Measurements from ENCODE around the gene MAP3K20.
"Not testable (repeated sequence)": the region's sequence is repeated elsewhere in the genome, so short reads cannot be mapped to it uniquely, and the experiment has no call there.

The MAP3K20 gene

DNA sequence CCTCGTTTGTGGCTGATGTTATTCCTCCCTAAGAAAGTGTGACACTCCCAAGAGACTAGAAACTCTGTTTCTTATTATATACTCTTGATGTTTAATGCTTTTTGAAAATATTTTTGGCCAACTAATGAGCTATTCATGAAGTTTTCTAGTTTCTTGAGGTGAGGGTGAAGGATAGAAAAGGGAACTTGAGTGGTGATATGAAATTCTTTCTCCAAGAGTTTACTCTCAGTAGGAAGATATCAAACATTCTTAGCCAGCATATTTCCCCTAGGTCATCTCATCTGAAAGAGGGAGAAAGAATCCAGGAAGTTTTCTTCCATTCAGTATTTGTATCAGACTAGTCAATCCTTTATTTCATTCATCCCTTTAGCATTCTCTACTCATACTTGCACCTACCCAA lies 95.7 kb downstream of the MAP3K20 start:
- H3K4me3 ChIP-seq (replicated peaks; ENCODE audit: low read depth, low read length): no peak overlapping the region
- DNase-seq (ENCODE audit: low read depth): no peak
- no peak for TF ChIP-seq CTCF (IDR thresholded peaks at IDR 0.05; ENCODE audit: low read length, missing control alignments)

GRCh38 chr2:173171924-173172643 lies 96.4 kb downstream of the MAP3K20 start:
- no peak for DNase-seq (ENCODE audit: low read depth)
- no peak overlapping the region for H3K4me3 ChIP-seq (replicated peaks; ENCODE audit: low read depth, low read length)
- TF ChIP-seq CTCF (IDR thresholded peaks at IDR 0.05; ENCODE audit: low read length, missing control alignments): no peak

DNA sequence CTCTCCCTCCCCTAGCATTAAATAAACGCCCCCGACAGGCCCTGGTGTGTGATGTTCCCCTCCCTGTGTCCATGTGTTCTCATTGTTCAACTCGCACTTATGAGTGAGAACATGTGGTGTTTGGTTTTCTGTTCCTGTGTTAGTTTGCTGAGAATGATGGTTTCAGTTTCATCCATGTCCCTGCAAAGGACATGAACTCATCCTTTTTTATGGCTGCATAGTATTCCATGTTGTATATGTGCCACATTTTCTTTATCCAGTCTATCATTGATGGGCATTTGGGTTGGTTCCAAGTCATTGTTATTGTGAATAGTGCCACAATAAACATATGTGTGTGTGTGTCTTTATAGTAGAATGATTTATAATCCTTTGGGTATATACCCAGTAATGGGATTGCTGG lies 98.7 kb downstream of the MAP3K20 start:
- not testable (repeated sequence) for DNase-seq (ENCODE audit: low read depth); H3K4me3 ChIP-seq (replicated peaks; ENCODE audit: low read depth, low read length)

- H3K4me3 ChIP-seq (replicated peaks; ENCODE audit: low read depth, low read length): no peak overlapping the region
- DNase-seq (ENCODE audit: low read depth): no peak
- TF ChIP-seq CTCF (IDR thresholded peaks at IDR 0.05; ENCODE audit: low read length, missing control alignments): no peak
Observed at GRCh38 chr2:173175222-173175621, 99.6 kb downstream of the MAP3K20 start.

DNA sequence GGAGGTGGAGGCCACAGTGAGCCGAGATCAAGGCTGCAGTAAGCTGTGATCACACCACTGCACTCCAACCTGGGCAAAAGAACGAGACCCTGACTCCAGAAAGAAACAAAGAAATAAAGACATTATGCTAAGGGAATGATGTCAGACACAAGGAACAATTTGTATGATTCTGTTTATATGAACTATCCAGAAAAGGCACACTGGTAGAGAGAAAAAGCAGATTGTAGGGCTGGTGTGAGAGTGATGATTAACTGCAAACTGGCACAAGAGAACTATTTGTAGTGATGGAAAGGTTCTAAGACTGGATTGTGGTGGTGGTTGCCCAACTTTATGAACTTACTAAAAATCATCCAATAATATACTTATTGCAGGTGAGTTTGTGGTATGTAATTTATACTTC lies 106.3 kb downstream of the MAP3K20 start:
- H3K4me3 ChIP-seq (replicated peaks; ENCODE audit: low read depth, low read length): no peak overlapping the region
- no peak for TF ChIP-seq CTCF (IDR thresholded peaks at IDR 0.05; ENCODE audit: low read length, missing control alignments)
- no peak for DNase-seq (ENCODE audit: low read depth)

DNA sequence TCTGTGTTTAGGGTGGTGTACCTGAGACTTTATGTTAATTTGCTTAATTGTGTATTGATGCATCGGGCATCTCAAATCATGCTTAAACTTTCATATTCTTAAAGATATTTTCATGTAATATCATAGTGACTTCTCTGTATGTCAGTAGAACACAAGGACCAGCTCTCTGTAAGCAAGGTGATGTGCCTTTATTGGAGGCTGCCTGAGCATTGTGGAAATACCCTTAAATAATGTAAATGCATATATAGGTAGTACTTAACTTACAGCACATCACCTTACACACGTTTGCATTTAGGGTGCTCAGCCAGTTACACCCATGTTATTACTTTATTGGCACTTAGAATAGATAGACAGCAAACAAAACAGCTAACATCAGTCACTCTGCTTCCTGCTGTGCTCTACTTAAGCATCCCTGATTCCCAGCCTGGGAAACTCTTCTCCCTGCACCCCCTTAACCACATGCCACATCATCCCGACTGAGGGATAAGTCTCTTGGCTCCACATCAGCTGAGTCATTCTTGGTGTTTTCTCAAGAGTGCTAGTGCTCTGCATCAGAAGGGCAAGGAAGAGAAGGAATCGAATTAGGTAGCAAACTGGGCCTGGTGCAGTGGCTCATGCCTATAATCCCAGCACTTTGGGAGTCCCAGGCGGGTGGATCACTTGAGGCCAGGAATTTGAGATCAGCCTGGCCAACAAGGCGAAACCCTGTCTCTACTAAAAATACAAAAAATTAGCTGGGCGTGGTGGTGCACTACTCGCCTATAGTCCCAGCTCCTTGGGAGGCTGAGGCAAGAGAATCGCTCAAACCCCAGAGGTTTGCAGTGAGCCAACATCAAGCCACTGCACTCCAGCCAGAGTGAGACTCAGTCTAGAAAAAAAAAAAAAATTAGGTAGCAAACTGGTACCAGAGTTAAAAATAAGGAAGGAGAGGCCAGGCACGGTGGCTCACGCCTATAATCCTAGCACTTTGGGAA lies 108.7 kb downstream of the MAP3K20 start:
- H3K4me3 ChIP-seq (replicated peaks; ENCODE audit: low read depth, low read length): no peak overlapping the region
- no peak for TF ChIP-seq CTCF (IDR thresholded peaks at IDR 0.05; ENCODE audit: low read length, missing control alignments)
- peak; percentile 97 for DNase-seq (ENCODE audit: low read depth)

DNA sequence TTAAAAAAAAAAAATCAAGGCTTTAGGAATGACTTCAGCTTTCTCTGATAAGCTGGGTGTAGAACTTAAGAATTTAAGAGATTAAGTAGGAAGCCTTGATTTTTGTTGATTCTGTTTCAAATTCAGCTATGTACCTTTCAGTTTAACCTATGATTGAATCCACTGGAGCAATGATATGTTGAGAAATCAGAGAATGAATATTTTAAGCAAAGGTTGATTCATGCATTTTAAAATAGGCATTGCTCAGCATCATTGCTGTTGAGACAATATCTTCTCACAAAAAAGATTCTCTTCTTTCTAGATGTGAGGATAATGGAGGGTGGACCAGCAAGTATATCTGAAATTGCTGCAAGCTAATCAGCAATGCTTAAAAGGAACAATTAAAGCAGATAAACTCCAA lies 109.8 kb downstream of the MAP3K20 start:
- TF ChIP-seq CTCF (IDR thresholded peaks at IDR 0.05; ENCODE audit: low read length, missing control alignments): no peak
- no peak for DNase-seq (ENCODE audit: low read depth)
- H3K4me3 ChIP-seq (replicated peaks; ENCODE audit: low read depth, low read length): no peak overlapping the region
